Measurements from ENCODE around the gene ZNF146.

DNA sequence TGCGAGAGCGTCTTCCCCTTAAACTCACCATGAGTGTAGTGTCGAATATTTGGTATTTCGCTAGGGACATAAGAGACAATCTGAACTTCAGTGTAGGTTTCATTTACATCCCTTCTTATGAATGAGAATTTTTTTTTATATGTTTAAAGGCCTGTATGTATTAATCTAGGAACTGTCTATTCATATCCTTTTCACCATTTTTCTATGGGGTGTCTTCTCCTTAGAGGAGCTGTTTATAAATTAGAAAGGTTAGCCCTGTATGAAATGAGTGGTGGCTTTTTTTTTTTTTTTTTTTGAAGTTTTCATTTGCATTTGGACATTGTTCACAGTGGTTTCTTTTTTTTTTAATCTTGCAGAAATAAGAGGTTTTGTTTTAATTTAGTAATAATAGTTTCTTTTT, 7.6 kb downstream of the ZNF146 start:
- TF ChIP-seq, protein P1, sequence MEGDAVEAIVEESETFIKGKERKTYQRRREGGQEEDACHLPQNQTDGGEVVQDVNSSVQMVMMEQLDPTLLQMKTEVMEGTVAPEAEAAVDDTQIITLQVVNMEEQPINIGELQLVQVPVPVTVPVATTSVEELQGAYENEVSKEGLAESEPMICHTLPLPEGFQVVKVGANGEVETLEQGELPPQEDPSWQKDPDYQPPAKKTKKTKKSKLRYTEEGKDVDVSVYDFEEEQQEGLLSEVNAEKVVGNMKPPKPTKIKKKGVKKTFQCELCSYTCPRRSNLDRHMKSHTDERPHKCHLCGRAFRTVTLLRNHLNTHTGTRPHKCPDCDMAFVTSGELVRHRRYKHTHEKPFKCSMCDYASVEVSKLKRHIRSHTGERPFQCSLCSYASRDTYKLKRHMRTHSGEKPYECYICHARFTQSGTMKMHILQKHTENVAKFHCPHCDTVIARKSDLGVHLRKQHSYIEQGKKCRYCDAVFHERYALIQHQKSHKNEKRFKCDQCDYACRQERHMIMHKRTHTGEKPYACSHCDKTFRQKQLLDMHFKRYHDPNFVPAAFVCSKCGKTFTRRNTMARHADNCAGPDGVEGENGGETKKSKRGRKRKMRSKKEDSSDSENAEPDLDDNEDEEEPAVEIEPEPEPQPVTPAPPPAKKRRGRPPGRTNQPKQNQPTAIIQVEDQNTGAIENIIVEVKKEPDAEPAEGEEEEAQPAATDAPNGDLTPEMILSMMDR (IDR thresholded peaks at IDR 0.05): no peak
- TF ChIP-seq, protein P2, sequence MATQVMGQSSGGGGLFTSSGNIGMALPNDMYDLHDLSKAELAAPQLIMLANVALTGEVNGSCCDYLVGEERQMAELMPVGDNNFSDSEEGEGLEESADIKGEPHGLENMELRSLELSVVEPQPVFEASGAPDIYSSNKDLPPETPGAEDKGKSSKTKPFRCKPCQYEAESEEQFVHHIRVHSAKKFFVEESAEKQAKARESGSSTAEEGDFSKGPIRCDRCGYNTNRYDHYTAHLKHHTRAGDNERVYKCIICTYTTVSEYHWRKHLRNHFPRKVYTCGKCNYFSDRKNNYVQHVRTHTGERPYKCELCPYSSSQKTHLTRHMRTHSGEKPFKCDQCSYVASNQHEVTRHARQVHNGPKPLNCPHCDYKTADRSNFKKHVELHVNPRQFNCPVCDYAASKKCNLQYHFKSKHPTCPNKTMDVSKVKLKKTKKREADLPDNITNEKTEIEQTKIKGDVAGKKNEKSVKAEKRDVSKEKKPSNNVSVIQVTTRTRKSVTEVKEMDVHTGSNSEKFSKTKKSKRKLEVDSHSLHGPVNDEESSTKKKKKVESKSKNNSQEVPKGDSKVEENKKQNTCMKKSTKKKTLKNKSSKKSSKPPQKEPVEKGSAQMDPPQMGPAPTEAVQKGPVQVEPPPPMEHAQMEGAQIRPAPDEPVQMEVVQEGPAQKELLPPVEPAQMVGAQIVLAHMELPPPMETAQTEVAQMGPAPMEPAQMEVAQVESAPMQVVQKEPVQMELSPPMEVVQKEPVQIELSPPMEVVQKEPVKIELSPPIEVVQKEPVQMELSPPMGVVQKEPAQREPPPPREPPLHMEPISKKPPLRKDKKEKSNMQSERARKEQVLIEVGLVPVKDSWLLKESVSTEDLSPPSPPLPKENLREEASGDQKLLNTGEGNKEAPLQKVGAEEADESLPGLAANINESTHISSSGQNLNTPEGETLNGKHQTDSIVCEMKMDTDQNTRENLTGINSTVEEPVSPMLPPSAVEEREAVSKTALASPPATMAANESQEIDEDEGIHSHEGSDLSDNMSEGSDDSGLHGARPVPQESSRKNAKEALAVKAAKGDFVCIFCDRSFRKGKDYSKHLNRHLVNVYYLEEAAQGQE (IDR thresholded peaks at IDR 0.05; ENCODE audit: low read depth, low read length): no peak
- no peak for TF ChIP-seq POLR2AphosphoS5 (IDR thresholded peaks at IDR 0.05; ENCODE audit: low read depth, low read length)
- TF ChIP-seq, protein P3, sequence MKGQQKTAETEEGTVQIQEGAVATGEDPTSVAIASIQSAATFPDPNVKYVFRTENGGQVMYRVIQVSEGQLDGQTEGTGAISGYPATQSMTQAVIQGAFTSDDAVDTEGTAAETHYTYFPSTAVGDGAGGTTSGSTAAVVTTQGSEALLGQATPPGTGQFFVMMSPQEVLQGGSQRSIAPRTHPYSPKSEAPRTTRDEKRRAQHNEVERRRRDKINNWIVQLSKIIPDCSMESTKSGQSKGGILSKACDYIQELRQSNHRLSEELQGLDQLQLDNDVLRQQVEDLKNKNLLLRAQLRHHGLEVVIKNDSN (IDR thresholded peaks at IDR 0.05; ENCODE audit: borderline replicate concordance, low read depth): no peak
- no peak for TF ChIP-seq EZH2phosphoT487 (IDR thresholded peaks at IDR 0.05; ENCODE audit: borderline replicate concordance, low read depth)
- TF ChIP-seq RAD21 (IDR thresholded peaks at IDR 0.05; ENCODE audit: low read length): no peak
- TF ChIP-seq TAF1 (IDR thresholded peaks at IDR 0.05; ENCODE audit: borderline replicate concordance, low read depth, low read length): no peak
- TF ChIP-seq NRF1 (IDR thresholded peaks at IDR 0.05; ENCODE audit: low read depth, low read length): no peak
- no peak for TF ChIP-seq RFX5 (IDR thresholded peaks at IDR 0.05; ENCODE audit: low read length)
- no peak for TF ChIP-seq TCF12 (IDR thresholded peaks at IDR 0.05)

Data from SK-N-SH (cell line).